CD14-positive monocyte (primary cell): ENCODE results near the gene NUMB. TPM values are rescaled to one million over a fixed set of nuclear protein-coding genes. Genes with fewer than 3 reads are reported as not detected.
A peak's percentile ranks its signal among the peaks of the same experiment; 100 is the strongest.

Source experiments
- DNase-seq, 3 donors: peaks; one replicate each; pipeline ENCODE4 v3.0.0-alpha.2; 2011 to 2022
- H2AFZ ChIP-seq: 2 replicates; pipeline ENCODE4 v1.6.0; 2012; ENCODE audit warnings: mild to moderate bottlenecking, low read depth, low read length, inconsistent platforms; ENCODE audit not compliant: insufficient read depth, poor library complexity, severe bottlenecking
- H3K27ac ChIP-seq, 2 donors: 1 replicate in 1 of 2; 2 replicates in 1 of 2; pipeline ENCODE4 v1.5.1; 2012 to 2013; ENCODE audit warnings: low read length in 2 of 2, control low read depth in 1 of 2, inconsistent platforms in 1 of 2, low read depth in 1 of 2, mild to moderate bottlenecking in 1 of 2
- H3K27me3 ChIP-seq, 2 donors: one replicate each; pipeline versions ENCODE4 v1.6.0 to v1.6.1; 2011 to 2013; ENCODE audit warnings: low read length in 2 of 2; ENCODE audit not compliant: control insufficient read depth in 2 of 2, insufficient read depth in 2 of 2
- H3K36me3 ChIP-seq, 2 donors: replicated peaks in 1 of 2; 1 replicate in 1 of 2; 2 replicates in 1 of 2; pipeline versions ENCODE4 v1.5.1 to v1.6.1; 2012 to 2013; ENCODE audit warnings: low read length in 2 of 2, control low read depth in 1 of 2, inconsistent platforms in 1 of 2, mild to moderate bottlenecking in 1 of 2; ENCODE audit not compliant: insufficient read depth in 2 of 2, control insufficient read depth in 1 of 2
- H3K4me1 ChIP-seq, 2 donors: 1 replicate in 1 of 2; 2 replicates in 1 of 2; pipeline versions ENCODE4 v1.5.1 to v1.6.1; 2012 to 2013; ENCODE audit warnings: low read length in 2 of 2, control low read depth in 1 of 2, inconsistent platforms in 1 of 2, mild to moderate bottlenecking in 1 of 2, moderate library complexity in 1 of 2; ENCODE audit not compliant: insufficient read depth in 2 of 2, control insufficient read depth in 1 of 2
- H3K4me2 ChIP-seq: replicated peaks from 2 replicates; pipeline ENCODE3; 2012; ENCODE audit warnings: low read length, moderate library complexity, mild to moderate bottlenecking; ENCODE audit not compliant: poor library complexity, severe bottlenecking; ENCODE audit errors: extremely low read depth
- H3K4me3 ChIP-seq, 3 experiments: fragments of 200-600 bp in 1 of 3; sonication (generic) in 1 of 3; replicated peaks in 1 of 3; 1 replicate in 2 of 3; 2 replicates in 1 of 3; pipeline ENCODE4 v1.5.1; 2011 to 2013; ENCODE audit warnings: low read length in 3 of 3, mild to moderate bottlenecking in 3 of 3, control low read depth in 2 of 3, low read depth in 2 of 3, inconsistent platforms in 1 of 3, moderate library complexity in 1 of 3
- H3K79me2 ChIP-seq: 2 replicates; pipeline ENCODE4 v1.6.0; 2012; ENCODE audit warnings: mild to moderate bottlenecking, control low read depth, inconsistent platforms, low read length, moderate library complexity; ENCODE audit not compliant: insufficient read depth
- H3K9ac ChIP-seq: 2 replicates; pipeline ENCODE4 v1.6.0; 2017; ENCODE audit warnings: low read length, mild to moderate bottlenecking; ENCODE audit not compliant: insufficient read depth, poor library complexity, severe bottlenecking
- H3K9me3 ChIP-seq, 2 donors: replicated peaks in 1 of 2; 1 replicate in 1 of 2; 2 replicates in 1 of 2; pipeline versions ENCODE4 v1.5.1 to v1.6.1; 2012 to 2013; ENCODE audit warnings: low read length in 2 of 2, control low read depth in 1 of 2; ENCODE audit not compliant: control insufficient read depth in 1 of 2, insufficient read depth in 1 of 2
- H4K20me1 ChIP-seq: 2 replicates; pipeline ENCODE4 v1.6.0; 2012; ENCODE audit warnings: mild to moderate bottlenecking, low read length, control low read depth, moderate library complexity; ENCODE audit not compliant: insufficient read depth
- H3K27ac Mint-ChIP-seq, 7 donors: one replicate each; pipeline ENCODE4 v1.8.0; 2020; ENCODE audit warnings: mild to moderate bottlenecking in 7 of 7, mixed read lengths in 7 of 7, moderate library complexity in 6 of 7, inconsistent platforms in 2 of 7
- H3K27me3 Mint-ChIP-seq, 3 donors: one replicate each; pipeline ENCODE4 v1.8.0; 2021 to 2022; ENCODE audit warnings: low read depth in 3 of 3, mild to moderate bottlenecking in 3 of 3, mixed read lengths in 3 of 3, moderate library complexity in 3 of 3, inconsistent platforms in 1 of 3
- H3K36me3 Mint-ChIP-seq, 2 donors: one replicate each; pipeline ENCODE4 v1.8.0; 2020; ENCODE audit warnings: mixed read lengths in 2 of 2, inconsistent platforms in 1 of 2, mild to moderate bottlenecking in 1 of 2
- H3K4me1 Mint-ChIP-seq: one replicate; pipeline ENCODE4 v1.8.0; 2020; ENCODE audit warnings: mild to moderate bottlenecking, mixed read lengths
- H3K4me3 Mint-ChIP-seq, 2 donors: one replicate each; pipeline ENCODE4 v1.8.0; 2020; ENCODE audit warnings: mild to moderate bottlenecking in 2 of 2, mixed read lengths in 2 of 2, moderate library complexity in 1 of 2
- H3K9me3 Mint-ChIP-seq, 7 donors: one replicate each; pipeline ENCODE4 v1.8.0; 2020 to 2022; ENCODE audit warnings: mixed read lengths in 7 of 7, mild to moderate bottlenecking in 6 of 7, moderate library complexity in 6 of 7, inconsistent platforms in 2 of 7
- CTCF ChIP-seq: fragments of 200-600 bp; IDR thresholded peaks from one replicate; pipeline ENCODE4 v1.8.0; 2022; ENCODE audit warnings: antibody characterized with exemption, mild to moderate bottlenecking
- whole genome bisulfite sequencing: methylation state at CpG from one replicate; pipeline ENCODE4 v1.1.5; 2013; ENCODE audit warnings: missing lambda C conversion rate; ENCODE audit not compliant: insufficient coverage; 5-methylcytosine and 5-hydroxymethylcytosine counted together
- intact Hi-C, 2 donors: fragments of 100-400 bp; cut with micrococcal nuclease; formaldehyde crosslinking; loops; one replicate each; pipeline versions ENCODE4 v1.15.0 to v1.15.1; 2023
- polyA plus RNA-seq, 3 donors: library from polyadenylated mRNA; depleted of rRNA in 1 of 3; unstranded in 2 of 3; stranded (reverse) in 1 of 3; fragments of 300-500 nt in 2 of 3; fragments of >200 nt in 1 of 3; fragmentation: Illumina TruSeq in 2 of 3; gene quantifications; 1 replicate in 2 of 3; 2 replicates in 1 of 3; pipeline ENCODE4 v1.2.3, GENCODE V29; 2012 to 2021

NUMB gene
- polyA plus RNA-seq, 3 donors = 83.4 to 223 (median 126) TPM

GRCh38 chr14:73249108-73249507 is 209.2 kb downstream of the NUMB start:
- Histone ChIP-seq H3K27me3 (peaks cover 0 to 14% of the 10 kb centered on the region in 2 donors), H3K9me3 (no peaks in the 10 kb centered on the region), H3K4me1 (peaks cover 11 to 33% of the 10 kb centered on the region in 2 donors), H3K9ac (no peak overlapping the region), H3K36me3 (no peaks in the 10 kb centered on the region), H3K4me3 (no peak overlapping the region), H4K20me1 (no peaks in the 10 kb centered on the region), H3K79me2 (no peaks in the 10 kb centered on the region), H3K4me2 (no peak overlapping the region), H2AFZ (no peak overlapping the region), H3K27ac (no peak overlapping the region)
- TF ChIP-seq CTCF = no peak
- peaks cover 0 to 2% (median 0%) of the 10 kb centered on the region in 7 donors for H3K9me3 Mint-ChIP-seq
- no peak overlapping the region for H3K27ac Mint-ChIP-seq
- H3K27me3 Mint-ChIP-seq = peaks cover 15 to 26% (median 17%) of the 10 kb centered on the region in 3 donors
- intact Hi-C loops = no loop called here
- DNase-seq = no peak
- WGBS = no CpG with 5 or more reads among the region's 1 CpG
- no peak overlapping the region for H3K4me3 Mint-ChIP-seq
- H3K36me3 Mint-ChIP-seq = peaks cover 0 to 4% of the 10 kb centered on the region in 2 donors
- peaks cover 21% of the 10 kb centered on the region for H3K4me1 Mint-ChIP-seq

GRCh38 chr14:73248108-73248868 is 210.1 kb downstream of the NUMB start:
- no peaks in the 10 kb centered on the region for H3K9me3 ChIP-seq
- no peak for DNase-seq
- intact Hi-C loops = no loop called here
- H4K20me1 ChIP-seq = no peaks in the 10 kb centered on the region
- WGBS = 52% methylated on average over 3 of the region's 9 CpGs
- no peaks in the 10 kb centered on the region for H3K36me3 ChIP-seq
- peaks cover 0 to 4% of the 10 kb centered on the region in 2 donors for H3K36me3 Mint-ChIP-seq
- no peak overlapping the region for H2AFZ ChIP-seq
- peaks cover 0 to 3% (median 0%) of the 10 kb centered on the region in 7 donors for H3K9me3 Mint-ChIP-seq
- peaks cover 20 to 34% (median 24%) of the 10 kb centered on the region in 3 donors for H3K27me3 Mint-ChIP-seq
- peak overlapping the region in 2 of 7 donors; percentile 33 to 63 for H3K27ac Mint-ChIP-seq
- H3K4me1 Mint-ChIP-seq = peaks cover 26% of the 10 kb centered on the region
- no peak overlapping the region for H3K9ac ChIP-seq
- no peaks in the 10 kb centered on the region for H3K79me2 ChIP-seq
- H3K4me1 ChIP-seq = peaks cover 11 to 38% of the 10 kb centered on the region in 2 donors
- no peak overlapping the region for H3K27ac ChIP-seq
- TF ChIP-seq CTCF = no peak
- H3K4me3 Mint-ChIP-seq = no peak overlapping the region
- H3K27me3 ChIP-seq = peaks cover 0 to 22% of the 10 kb centered on the region in 2 donors
- H3K4me2 ChIP-seq = no peak overlapping the region
- H3K4me3 ChIP-seq = no peak overlapping the region
